HepG2 (cell line): ENCODE measurements around the gene LHX3. TPM values are rescaled to one million over a fixed set of nuclear protein-coding genes. Genes with fewer than 3 reads are reported as not detected.

ENCODE experiments used
- ATAC-seq: fragments of 200-7000 bp; cut with Tn5 transposase; 3 replicates; pipeline ENCODE4 v1.9.1; 2020; ENCODE audit warnings: mild to moderate bottlenecking, moderate library complexity
- BruUV-seq: library from RNA; stranded (reverse); fragments of 400-500 nt; replicated peaks from 2 replicates; lab custom pipeline; 2021; lab: Mats Ljungman, UMichigan
- CTCF ChIA-PET: fragments of 300-600 bp; formaldehyde crosslinking; extraction: SDS; loops from one replicate; lab custom pipeline; 2021; ENCODE audit warnings: low total read pairs, inconsistent platforms, low intra/inter-chr PET ratio; lab: Yijun Ruan, JAX
- POLR2A ChIA-PET: fragments of 350-600 bp; sonication (Branson Sonifier 250); formaldehyde crosslinking; loops from one replicate; lab custom pipeline; 2020; ENCODE audit warnings: antibody characterized with exemption, inconsistent platforms; lab: Yijun Ruan, JAX
- DNase-seq: peaks from one replicate; pipeline ENCODE4 v3.0.0-alpha.2; 2015; ENCODE audit warnings: low spot score
- FAIRE-seq: peaks from 3 replicates; lab custom pipeline; 2011; peaks lifted over from hg19 to GRCh38; lab: Jason Lieb, UNC
- H2AFZ ChIP-seq: one replicate; pipeline ENCODE4 v1.6.1; 2011; ENCODE audit warnings: low read length, inconsistent platforms
- H3K27ac ChIP-seq: fragments of 300-600 bp; 3 replicates; pipeline ENCODE4 v1.8.0; 2011; ENCODE audit warnings: mixed run types, mild to moderate bottlenecking, mixed read lengths, low read length, inconsistent platforms; ENCODE audit not compliant: insufficient read depth; ENCODE audit errors: extremely low read length
- H3K27me3 ChIP-seq, 2 experiments: fragments of 200-600 bp in 1 of 2; 2 replicates in 1 of 2; 3 replicates in 1 of 2; pipeline versions ENCODE4 v1.6.0 to v1.8.0; 2011; ENCODE audit warnings: low read length in 2 of 2, mild to moderate bottlenecking in 2 of 2, moderate library complexity in 2 of 2, inconsistent platforms in 1 of 2; ENCODE audit not compliant: insufficient read depth in 2 of 2, control insufficient read depth in 1 of 2
- H3K36me3 ChIP-seq, 2 experiments: fragments of 200-600 bp in 1 of 2; replicated peaks in 1 of 2; 2 replicates in 1 of 2; 3 replicates in 1 of 2; pipeline versions ENCODE4 v1.5.1 to v1.8.0; 2011; ENCODE audit warnings: low read length in 2 of 2, inconsistent platforms in 1 of 2; ENCODE audit not compliant: insufficient read depth in 2 of 2, control insufficient read depth in 1 of 2
- H3K4me1 ChIP-seq: 2 replicates; pipeline ENCODE4 v1.5.1; 2012; ENCODE audit warnings: low read length, inconsistent platforms; ENCODE audit not compliant: insufficient read depth
- H3K4me2 ChIP-seq: 2 replicates; pipeline ENCODE4 v1.6.0; 2011; ENCODE audit warnings: low read depth, low read length, inconsistent platforms
- H3K4me3 ChIP-seq, 3 experiments: fragments of 200-600 bp in 1 of 3; sonication (generic), shearing (Covaris generic) in 1 of 3; replicated peaks in 1 of 3; 2 replicates each; pipeline ENCODE4 v1.5.1; 2011 to 2016; ENCODE audit warnings: low read length in 3 of 3, inconsistent platforms in 2 of 3, low read depth in 2 of 3, mild to moderate bottlenecking in 2 of 3, control low read depth in 1 of 3, mixed read lengths in 1 of 3; ENCODE audit not compliant: insufficient read depth in 1 of 3
- H3K79me2 ChIP-seq: one replicate; pipeline ENCODE4 v1.6.1; 2011; ENCODE audit warnings: low read length, inconsistent platforms; ENCODE audit not compliant: insufficient read depth
- H3K9ac ChIP-seq: 2 replicates; pipeline ENCODE4 v1.6.0; 2011; ENCODE audit warnings: mild to moderate bottlenecking, low read depth, low read length, inconsistent platforms; ENCODE audit not compliant: insufficient read depth
- H3K9me3 ChIP-seq: 2 replicates; pipeline ENCODE4 v1.5.1; 2012; ENCODE audit warnings: mild to moderate bottlenecking, low read length
- H4K20me1 ChIP-seq: 2 replicates; pipeline ENCODE4 v1.6.0; 2011; ENCODE audit warnings: inconsistent platforms, mild to moderate bottlenecking, low read length, moderate library complexity; ENCODE audit not compliant: insufficient read depth
- FOXJ3 ChIP-seq: sonication (generic); formaldehyde crosslinking; IDR thresholded peaks from 2 replicates; pipeline ENCODE4 v1.4.0; 2020; ENCODE audit warnings: missing genetic modification reagents, mild to moderate bottlenecking, borderline replicate concordance
- MIER2 ChIP-seq: IDR thresholded peaks from 2 replicates; pipeline ENCODE4 v1.6.1; 2016; ENCODE audit warnings: missing biosample characterization, missing genetic modification reagents
- PCBP2 ChIP-seq: fragments of 200-400 bp; formaldehyde crosslinking; optimal IDR thresholded peaks from 2 replicates; pipeline ENCODE3; 2018; ENCODE audit warnings: low read length, low read depth; ENCODE audit not compliant: poor library complexity, severe bottlenecking
- STAG1 ChIP-seq: sonication (generic); formaldehyde crosslinking; IDR thresholded peaks from 2 replicates; pipeline ENCODE4 v1.4.0; 2020; ENCODE audit warnings: missing genetic modification reagents
- ZNF589 ChIP-seq: sonication (generic); formaldehyde crosslinking; conservative IDR thresholded peaks from 2 replicates; pipeline ENCODE4 v1.8.0; 2022; ENCODE audit warnings: mild to moderate bottlenecking, moderate library complexity, missing genetic modification reagents
- ZNF773 ChIP-seq: sonication (generic); formaldehyde crosslinking; IDR thresholded peaks from 2 replicates; pipeline ENCODE4 v1.4.0; 2020; ENCODE audit warnings: missing genetic modification reagents, borderline replicate concordance
- WGBS: methylation state at CpG from one replicate; pipeline ENCODE4 v1.1.6; 2017; ENCODE audit warnings: low lambda C conversion rate; 5-methylcytosine and 5-hydroxymethylcytosine counted together
- in situ Hi-C: cut with HindIII; loops from 2 replicates; pipeline ENCODE4 v1.10.0; 2017; ENCODE audit warnings: low pct_unique_long_range_greater_than_20kb; ENCODE audit not compliant: extremely low pct_ligation_motif_present
- intact Hi-C: fragments of 100-400 bp; cut with micrococcal nuclease; formaldehyde crosslinking; loops from one replicate; pipeline ENCODE4 v1.10.0; 2022; ENCODE audit not compliant: unreplicated experiment
- polyA plus RNA-seq, 8 experiments: library from polyadenylated mRNA; depleted of rRNA in 3 of 8; stranded (reverse) in 7 of 8; unstranded in 1 of 8; fragments of >200 nt; fragmentation: Illumina TruSeq in 4 of 8; extraction: Trizol in 4 of 8; gene quantifications; 2 replicates each; pipeline versions ENCODE4 v1.2.1 to v1.2.3, GENCODE V29; 2011 to 2016; ENCODE audit warnings: low read depth in 4 of 8, missing spikeins in 1 of 8, mixed read lengths in 1 of 8; ENCODE audit not compliant: insufficient read depth in 1 of 8
- total RNA-seq, 5 experiments: library from RNA; depleted of rRNA; stranded (reverse); fragments of >200 nt; fragmentation: Illumina TruSeq; extraction: Trizol; gene quantifications; 2 replicates each; pipeline ENCODE4 v1.2.3, GENCODE V29; 2016; ENCODE audit warnings: low read depth in 1 of 5
- TF ChIP-seq, protein P1 (sequence below): sonication (generic); formaldehyde crosslinking; IDR thresholded peaks from 2 replicates; pipeline ENCODE4 v1.5.0; 2020; ENCODE audit warnings: mild to moderate bottlenecking, missing genetic modification reagents, moderate library complexity
- TF ChIP-seq, protein P2 (sequence below): sonication (generic); formaldehyde crosslinking; IDR thresholded peaks from 2 replicates; pipeline ENCODE4 v1.8.1; 2023; ENCODE audit warnings: mild to moderate bottlenecking, missing genetic modification reagents

LHX3 gene
- total and polyA plus RNA-seq, 2 of the 13 experiments (the other 11 are each of a cell fraction or from before 2014, with no cell fraction given): not detected

DNA sequence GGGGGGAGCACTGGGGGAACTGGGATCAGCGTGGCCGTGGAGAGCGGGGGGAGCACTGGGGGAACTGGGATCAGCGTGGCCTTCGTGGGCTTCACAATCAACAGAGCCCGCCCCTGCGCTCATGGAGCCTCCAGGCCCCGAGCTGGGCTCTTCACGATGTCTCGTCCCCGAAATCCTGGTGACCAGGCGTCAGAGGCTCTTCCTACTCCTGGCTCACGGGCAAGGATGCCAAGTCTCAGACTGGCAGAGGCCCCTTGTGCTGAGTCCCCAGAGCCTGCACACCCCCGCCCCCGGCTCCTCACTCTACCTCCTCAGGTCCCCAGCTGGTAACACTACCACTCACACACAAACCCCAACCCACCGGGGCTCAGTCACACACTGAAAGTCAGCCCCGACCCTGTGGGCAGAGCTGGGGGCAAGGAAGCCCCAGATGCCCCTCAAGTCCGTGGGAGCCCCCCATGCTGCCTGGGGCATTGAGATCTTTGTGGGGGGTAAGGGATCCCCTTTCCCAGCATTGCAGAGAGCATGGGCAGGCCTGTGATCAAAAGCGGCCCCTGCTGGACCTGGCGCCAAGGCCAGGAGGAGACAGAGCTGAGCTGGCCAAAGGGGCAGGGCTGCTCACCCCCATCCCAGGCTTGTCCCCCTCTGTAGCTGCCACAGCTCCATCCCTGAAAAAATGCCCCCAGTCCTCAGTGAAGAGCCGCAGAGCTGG is 26.7 kb downstream of the LHX3 start:
- Histone ChIP-seq H3K27me3 (peaks cover 5 to 34% of the 10 kb centered on the region in 2 experiments; a peak in 4 of 5 replicates), H2AFZ (no peak overlapping the region), H3K36me3 (no peaks in the 10 kb centered on the region), H3K4me3 (no peak overlapping the region), H3K4me1 (peaks cover 8% of the 10 kb centered on the region; the same call in 1 of the 2 replicates), H3K9me3 (no peaks in the 10 kb centered on the region), H4K20me1 (no peaks in the 10 kb centered on the region)
- ChIA-PET CTCF (no interaction called here), POLR2A (interaction anchor here (0.7 kb wide), 1 partner anchor 14 kb away, joined by 3 read pairs; no protein-coding TSS in a partner anchor)
- 39% methylated on average over 10 of the region's 21 CpGs for WGBS
- ATAC-seq: peak; percentile 64
- no TSS peak for BruUV-seq
- TF ChIP-seq STAG1 (0 out of 2 replicates have a peak, but pooled peaks have one; percentile 25), FOXJ3 (no peak)
- TF ChIP-seq, protein P1, sequence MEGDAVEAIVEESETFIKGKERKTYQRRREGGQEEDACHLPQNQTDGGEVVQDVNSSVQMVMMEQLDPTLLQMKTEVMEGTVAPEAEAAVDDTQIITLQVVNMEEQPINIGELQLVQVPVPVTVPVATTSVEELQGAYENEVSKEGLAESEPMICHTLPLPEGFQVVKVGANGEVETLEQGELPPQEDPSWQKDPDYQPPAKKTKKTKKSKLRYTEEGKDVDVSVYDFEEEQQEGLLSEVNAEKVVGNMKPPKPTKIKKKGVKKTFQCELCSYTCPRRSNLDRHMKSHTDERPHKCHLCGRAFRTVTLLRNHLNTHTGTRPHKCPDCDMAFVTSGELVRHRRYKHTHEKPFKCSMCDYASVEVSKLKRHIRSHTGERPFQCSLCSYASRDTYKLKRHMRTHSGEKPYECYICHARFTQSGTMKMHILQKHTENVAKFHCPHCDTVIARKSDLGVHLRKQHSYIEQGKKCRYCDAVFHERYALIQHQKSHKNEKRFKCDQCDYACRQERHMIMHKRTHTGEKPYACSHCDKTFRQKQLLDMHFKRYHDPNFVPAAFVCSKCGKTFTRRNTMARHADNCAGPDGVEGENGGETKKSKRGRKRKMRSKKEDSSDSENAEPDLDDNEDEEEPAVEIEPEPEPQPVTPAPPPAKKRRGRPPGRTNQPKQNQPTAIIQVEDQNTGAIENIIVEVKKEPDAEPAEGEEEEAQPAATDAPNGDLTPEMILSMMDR (CRISPR knock-in tag): peak; percentile 25; the same call in 1 of the 2 replicates
- TF ChIP-seq, all 625 proteins: peak for 2
- Histone ChIP-seq H3K9ac (no peak overlapping the region), H3K4me2 (no peak overlapping the region), H3K27ac (no peak overlapping the region), H3K79me2 (no peaks in the 10 kb centered on the region)
- intact Hi-C loops: no loop called here
- FAIRE-seq (no peak), DNase-seq (no peak)
- in situ Hi-C loops: loop anchor here (10.0 kb wide), 1 partner anchor 107 kb away; no protein-coding TSS in a partner anchor

DNA sequence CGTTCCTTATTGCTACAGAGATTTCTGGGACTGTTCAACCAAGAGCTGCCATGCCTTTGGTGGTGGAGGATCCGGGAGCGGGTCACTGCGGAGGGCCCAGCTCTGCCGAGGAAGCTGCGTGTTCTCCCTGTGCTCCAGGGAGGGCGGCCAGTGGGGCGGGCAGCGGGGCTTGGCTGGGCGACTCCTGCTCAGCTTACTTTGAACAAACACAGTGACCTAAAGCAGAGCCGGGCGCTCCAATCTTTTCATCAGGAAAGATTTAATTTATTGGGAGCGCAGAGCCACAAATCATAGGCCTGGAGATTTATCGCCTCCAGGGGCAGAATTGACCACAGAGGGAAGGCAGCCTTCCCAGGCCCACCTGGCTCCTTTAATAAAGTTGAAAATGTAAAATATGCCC is 27.7 kb downstream of the LHX3 start:
- Histone ChIP-seq H2AFZ (no peak overlapping the region), H3K9me3 (no peaks in the 10 kb centered on the region), H3K27me3 (peaks cover 6 to 34% of the 10 kb centered on the region in 2 experiments; a peak in 4 of 5 replicates), H3K9ac (no peak overlapping the region), H3K36me3 (no peaks in the 10 kb centered on the region), H3K4me2 (no peak overlapping the region), H3K4me1 (peaks cover 15% of the 10 kb centered on the region), H3K27ac (no peak overlapping the region), H4K20me1 (no peaks in the 10 kb centered on the region), H3K79me2 (no peaks in the 10 kb centered on the region), H3K4me3 (no peak overlapping the region)
- DNase-seq: no peak
- BruUV-seq: no TSS peak
- intact Hi-C loops (no loop called here), in situ Hi-C loops (loop anchor here (10.0 kb wide), 1 partner anchor 108 kb away; no protein-coding TSS in a partner anchor)
- WGBS: 71% methylated on average over 6 of the region's 14 CpGs
- no peak for ATAC-seq
- no peak for FAIRE-seq
- ChIA-PET POLR2A (no interaction called here), CTCF (no interaction called here)
- TF ChIP-seq, protein P2, sequence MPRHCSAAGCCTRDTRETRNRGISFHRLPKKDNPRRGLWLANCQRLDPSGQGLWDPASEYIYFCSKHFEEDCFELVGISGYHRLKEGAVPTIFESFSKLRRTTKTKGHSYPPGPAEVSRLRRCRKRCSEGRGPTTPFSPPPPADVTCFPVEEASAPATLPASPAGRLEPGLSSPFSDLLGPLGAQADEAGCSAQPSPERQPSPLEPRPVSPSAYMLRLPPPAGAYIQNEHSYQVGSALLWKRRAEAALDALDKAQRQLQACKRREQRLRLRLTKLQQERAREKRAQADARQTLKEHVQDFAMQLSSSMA: no peak
- TF ChIP-seq PCBP2 (no peak), MIER2 (CRISPR knock-in tag) (no peak), ZNF773 (CRISPR knock-in tag) (no peak), ZNF589 (CRISPR knock-in tag) (no peak)
